Measurements from ENCODE around the gene HSPG2. TPM values are rescaled to one million over a fixed set of nuclear protein-coding genes. Genes with fewer than 3 reads are reported as not detected.

The HSPG2 gene
- total and polyA plus RNA-seq, 9 of the 15 experiments (the other 6 are each of a cell fraction or from before 2014, with no cell fraction given): 0.14 to 160 (median 15.7) TPM

GRCh38 chr1:21935891-21936365 lies 1.2 kb downstream of the HSPG2 start (continued):
- TF ChIP-seq ZHX1 (conservative IDR thresholded peaks at IDR 0.05; ENCODE audit: low read length) (no peak), KHSRP (IDR thresholded peaks at IDR 0.05) (no peak), KLF16 (IDR thresholded peaks at IDR 0.05) (no peak), ZNF280B (CRISPR knock-in tag; IDR thresholded peaks at IDR 0.05) (no peak), ZNF740 (CRISPR knock-in tag; IDR thresholded peaks at IDR 0.05) (peak; percentile 60; the same call in 1 of the 2 replicates), ZNF740 (tag; IDR thresholded peaks at IDR 0.05) (no peak), TFAP4 (CRISPR knock-in tag; IDR thresholded peaks at IDR 0.05; ENCODE audit: borderline replicate concordance) (no peak), PKNOX1 (IDR thresholded peaks at IDR 0.05) (no peak), CHD2 (IDR thresholded peaks at IDR 0.05; ENCODE audit: low read depth, low read length) (no peak), CEBPG (CRISPR knock-in tag; IDR thresholded peaks at IDR 0.05) (no peak), CEBPG (tag; conservative IDR thresholded peaks at IDR 0.05 in 1 of 2, IDR thresholded peaks at IDR 0.05 in 1 of 2) (no peak), XRCC4 (IDR thresholded peaks at IDR 0.05; ENCODE audit: extremely low read depth, insufficient read depth, insufficient read length) (no peak), NR2F6 (CRISPR knock-in tag; IDR thresholded peaks at IDR 0.05) (no peak)
